Epithelial cell of esophagus (primary cell): ENCODE results near the gene SSU72.

Experiments
- DNase-seq: peaks from one replicate; pipeline ENCODE4 v3.0.0; 2010; ENCODE audit warnings: low read depth
- H3K4me3 ChIP-seq: 2 replicates; pipeline ENCODE4 v1.5.1; 2011; ENCODE audit warnings: mild to moderate bottlenecking, low read length, control low read depth
- CTCF ChIP-seq: IDR thresholded peaks from 2 replicates; pipeline ENCODE4 v1.5.1; 2011; ENCODE audit warnings: low read depth, mild to moderate bottlenecking, low read length, control low read depth, inconsistent platforms; ENCODE audit not compliant: insufficient read depth; ENCODE audit errors: missing control alignments

SSU72 gene

GRCh38 chr1:1616045-1616790 lies 41.6 kb upstream of the SSU72 start:
- no peak for TF ChIP-seq CTCF
- H3K4me3 ChIP-seq, result peak overlapping the region; percentile 62
- peak; percentile 50 for DNase-seq

GRCh38 chr1:1615256-1616044 lies 40.8 kb upstream of the SSU72 start, which contains the start of gene MIB2:
Gene MIB2, plus strand, starts transcription at chr1:1615500. Its CDS starts 7,953 bp downstream, at chr1:1623453.
- TF ChIP-seq CTCF, result no peak
- DNase-seq, result peak; percentile 95
- H3K4me3 ChIP-seq, result peak within 1 kb of the TSS; percentile 85

- DNase-seq, result no peak
- H3K4me3 ChIP-seq, result peak overlapping the region; percentile 85
- TF ChIP-seq CTCF, result no peak
These were observed 40.2 kb upstream of the SSU72 start for GRCh38 chr1:1614954-1615255.

GRCh38 chr1:1614204-1614953 lies 39.7 kb upstream of the SSU72 start:
- TF ChIP-seq CTCF, result no peak
- peak; percentile 73 for DNase-seq
- H3K4me3 ChIP-seq, result peak overlapping the region; percentile 85

- H3K4me3 ChIP-seq, result peak overlapping the region; percentile 85
- no peak for TF ChIP-seq CTCF
- no peak for DNase-seq
These were observed 38.9 kb upstream of the SSU72 start for GRCh38 chr1:1613509-1614082.

GRCh38 chr1:1612104-1612400 lies 37.4 kb upstream of the SSU72 start:
- TF ChIP-seq CTCF, result no peak
- no peak overlapping the region for H3K4me3 ChIP-seq
- no peak for DNase-seq
